SK-N-SH (cell line): ENCODE measurements around the gene TNFSF18. TPM values are rescaled to one million over a fixed set of nuclear protein-coding genes. Genes with fewer than 3 reads are reported as not detected.
A peak's percentile ranks its signal among the peaks of the same experiment; 100 is the strongest.
"Not testable (repeated sequence)": the region's sequence is repeated elsewhere in the genome, so short reads cannot be mapped to it uniquely, and the experiment has no call there.

Experiments used
- CTCF ChIA-PET: fragments of 300-600, 350-600 bp; formaldehyde crosslinking; extraction: SDS; loops from one replicate; lab custom pipeline; 2021; lab: Yijun Ruan, JAX
- POLR2A ChIA-PET: fragments of 350-600 bp; sonication (Branson Sonifier 250); formaldehyde crosslinking; extraction: SDS; loops from one replicate; lab custom pipeline; 2020; ENCODE audit warnings: antibody characterized with exemption, inconsistent platforms; lab: Yijun Ruan, JAX
- DNase-seq: peaks from one replicate; pipeline ENCODE4 v3.0.0; 2012
- H2AFZ ChIP-seq: fragments of 200-600 bp; sonication (generic); 2 replicates; pipeline ENCODE4 v1.8.1; 2016; ENCODE audit warnings: antibody characterized with exemption, mild to moderate bottlenecking, low read depth
- H3F3A ChIP-seq: fragments of 200-600 bp; sonication (generic); replicated peaks from 2 replicates; pipeline ENCODE3; 2016; ENCODE audit warnings: antibody characterized with exemption, mild to moderate bottlenecking; ENCODE audit not compliant: insufficient read depth
- H3K27ac ChIP-seq, 2 experiments: fragments of 200-500 bp in 1 of 2; fragments of 200-600 bp in 1 of 2; sonication (Bioruptor generic) in 1 of 2; sonication (generic), shearing (Covaris generic) in 1 of 2; 2 replicates each; pipeline versions ENCODE4 v1.5.1 to v1.6.1; 2014 to 2016; ENCODE audit warnings: low read depth in 2 of 2, inconsistent platforms in 1 of 2, low read length in 1 of 2, mild to moderate bottlenecking in 1 of 2, mixed read lengths in 1 of 2
- H3K27me3 ChIP-seq: fragments of 200-600 bp; sonication (generic), shearing (Covaris generic); 2 replicates; pipeline ENCODE4 v1.6.1; 2016; ENCODE audit warnings: mixed run types; ENCODE audit not compliant: insufficient read depth
- H3K36me3 ChIP-seq, 2 experiments: fragments of 200-500 bp in 1 of 2; fragments of 200-600 bp in 1 of 2; sonication (Bioruptor generic) in 1 of 2; sonication (generic) in 1 of 2; replicated peaks in 1 of 2; 2 replicates each; pipeline versions ENCODE3 to v1.5.1; 2014 to 2016; ENCODE audit warnings: low read length in 1 of 2, mild to moderate bottlenecking in 1 of 2; ENCODE audit not compliant: insufficient read depth in 2 of 2, control insufficient read depth in 1 of 2
- H3K4me1 ChIP-seq, 2 experiments: fragments of 200-500 bp in 1 of 2; fragments of 200-600 bp in 1 of 2; sonication (Bioruptor generic) in 1 of 2; sonication (generic), shearing (Covaris generic) in 1 of 2; 2 replicates each; pipeline versions ENCODE4 v1.5.1 to v1.6.1; 2014 to 2016; ENCODE audit warnings: low read depth in 1 of 2, low read length in 1 of 2, mixed run types in 1 of 2; ENCODE audit not compliant: insufficient read depth in 2 of 2, control insufficient read depth in 1 of 2
- H3K4me2 ChIP-seq: fragments of 200-600 bp; sonication (generic), shearing (Covaris generic); 2 replicates; pipeline ENCODE4 v1.6.1; 2017; ENCODE audit warnings: mixed run types
- H3K4me3 ChIP-seq, 2 experiments: fragments of 200-500 bp in 1 of 2; fragments of 200-600 bp in 1 of 2; sonication (Bioruptor generic) in 1 of 2; sonication (generic), shearing (Covaris generic) in 1 of 2; 2 replicates each; pipeline versions ENCODE4 v1.5.1 to v1.8.1; 2014 to 2016; ENCODE audit warnings: low read depth in 2 of 2, inconsistent platforms in 1 of 2, low read length in 1 of 2, mild to moderate bottlenecking in 1 of 2, mixed read lengths in 1 of 2, moderate library complexity in 1 of 2
- H3K79me2 ChIP-seq: fragments of 200-600 bp; sonication (generic); 2 replicates; pipeline ENCODE4 v1.8.1; 2017; ENCODE audit warnings: mild to moderate bottlenecking; ENCODE audit not compliant: insufficient read depth
- H3K9ac ChIP-seq: fragments of 200-600 bp; sonication (generic); 2 replicates; pipeline ENCODE4 v1.6.1; 2017; ENCODE audit warnings: mixed run types
- H3K9me2 ChIP-seq: fragments of 200-600 bp; sonication (generic); 2 replicates; pipeline ENCODE4 v1.6.1; 2017; ENCODE audit warnings: mixed run types
- H3K9me3 ChIP-seq: fragments of 200-600 bp; sonication (generic); 2 replicates; pipeline ENCODE4 v1.6.1; 2017; ENCODE audit warnings: mixed run types, mild to moderate bottlenecking, moderate library complexity
- H4K20me1 ChIP-seq: fragments of 200-600 bp; sonication (generic); 2 replicates; pipeline ENCODE4 v1.6.1; 2017; ENCODE audit warnings: mild to moderate bottlenecking, mixed run types; ENCODE audit not compliant: insufficient read depth
- CHD2 ChIP-seq: fragments of 150-350 bp; IDR thresholded peaks from 2 replicates; pipeline ENCODE4 v1.6.1; 2018; ENCODE audit warnings: low read length; ENCODE audit not compliant: partially characterized antibody
- EP300 ChIP-seq, 2 experiments: IDR thresholded peaks; 2 replicates each; pipeline versions ENCODE4 v1.4.0 to v1.6.1; 2012; ENCODE audit warnings: borderline replicate concordance in 1 of 2, low read depth in 1 of 2, low read length in 1 of 2
- EZH2phosphoT487 ChIP-seq: fragments of 200-600 bp; sonication (generic); IDR thresholded peaks from 2 replicates; pipeline ENCODE4 v1.6.1; 2017; ENCODE audit warnings: low read depth, mixed run types, mild to moderate bottlenecking, antibody characterized with exemption, moderate library complexity, borderline replicate concordance
- FOXJ3 ChIP-seq: sonication (generic); formaldehyde crosslinking; IDR thresholded peaks from 2 replicates; pipeline ENCODE4 v1.5.1; 2020; ENCODE audit warnings: mild to moderate bottlenecking, missing genetic modification reagents
- GABPA ChIP-seq: IDR thresholded peaks from 2 replicates; pipeline ENCODE4 v1.4.0; 2012; ENCODE audit warnings: low read depth, mild to moderate bottlenecking
- JUND ChIP-seq: IDR thresholded peaks from 2 replicates; pipeline ENCODE4 v1.4.0; 2012
- NFIC ChIP-seq: IDR thresholded peaks from 2 replicates; pipeline ENCODE4 v1.4.0; 2012; ENCODE audit warnings: borderline replicate concordance
- PBX3 ChIP-seq: IDR thresholded peaks from 2 replicates; pipeline ENCODE4; 2012
- POLR2AphosphoS5 ChIP-seq: IDR thresholded peaks from 2 replicates; pipeline ENCODE4 v1.6.1; 2012; ENCODE audit warnings: low read depth, low read length
- RAD21 ChIP-seq: IDR thresholded peaks from 2 replicates; pipeline ENCODE4 v1.6.1; 2012; ENCODE audit warnings: mild to moderate bottlenecking, low read length
- RCOR1 ChIP-seq: fragments of 150-350 bp; IDR thresholded peaks from 2 replicates; pipeline ENCODE4 v1.6.1; 2017; ENCODE audit warnings: antibody characterized with exemption, low read length
- RXRA ChIP-seq: IDR thresholded peaks from 2 replicates; pipeline ENCODE4 v1.4.0; 2012; ENCODE audit warnings: low read depth, mild to moderate bottlenecking, borderline replicate concordance
- SIN3A ChIP-seq: IDR thresholded peaks from 2 replicates; pipeline ENCODE4 v1.6.1; 2012; ENCODE audit warnings: low read depth, mild to moderate bottlenecking, low read length, moderate library complexity, borderline replicate concordance
- SMC3 ChIP-seq: IDR thresholded peaks from 2 replicates; pipeline ENCODE4 v1.6.1; 2012; ENCODE audit warnings: low read depth, low read length, improper control_type of control experiment
- TAF1 ChIP-seq: IDR thresholded peaks from 2 replicates; pipeline ENCODE4 v1.6.1; 2012; ENCODE audit warnings: low read depth, mild to moderate bottlenecking, low read length, moderate library complexity, borderline replicate concordance
- TCF12 ChIP-seq: IDR thresholded peaks from 2 replicates; pipeline ENCODE4 v1.4.0; 2012
- TEAD4 ChIP-seq: IDR thresholded peaks from 2 replicates; pipeline ENCODE4 v1.4.0; 2012; ENCODE audit warnings: mild to moderate bottlenecking, borderline replicate concordance; ENCODE audit not compliant: insufficient read depth
- YY1 ChIP-seq: IDR thresholded peaks from 2 replicates; pipeline ENCODE4 v1.4.0; 2012; ENCODE audit warnings: low read depth, mild to moderate bottlenecking
- WGBS: methylation state at CpG from one replicate; pipeline ENCODE4 v1.1.6; 2017; ENCODE audit warnings: low lambda C conversion rate; 5-methylcytosine and 5-hydroxymethylcytosine counted together
- polyA plus RNA-seq, 3 experiments: library from polyadenylated mRNA; depleted of rRNA; stranded (reverse); fragments of >200 nt; gene quantifications; 2 replicates each; pipeline ENCODE4 v1.2.3, GENCODE V29; 2012
- TF ChIP-seq, protein P1 (sequence below): IDR thresholded peaks from 2 replicates; pipeline ENCODE4 v1.4.0; 2012; ENCODE audit warnings: low read depth, borderline replicate concordance
- TF ChIP-seq, protein P2 (sequence below): fragments of 150-350 bp; IDR thresholded peaks from 2 replicates; pipeline ENCODE4 v1.6.1; 2017; ENCODE audit warnings: antibody characterized with exemption, low read length, low read depth, borderline replicate concordance
- TF ChIP-seq, protein P3 (sequence below): fragments of 150-350 bp; IDR thresholded peaks from 2 replicates; pipeline ENCODE4 v1.6.1; 2016; ENCODE audit warnings: mild to moderate bottlenecking, low read depth, low read length

The TNFSF18 gene
- polyA plus RNA-seq, 1 of the 3 experiments (the other 2 are of a cell fraction), result 1.2 TPM

DNA sequence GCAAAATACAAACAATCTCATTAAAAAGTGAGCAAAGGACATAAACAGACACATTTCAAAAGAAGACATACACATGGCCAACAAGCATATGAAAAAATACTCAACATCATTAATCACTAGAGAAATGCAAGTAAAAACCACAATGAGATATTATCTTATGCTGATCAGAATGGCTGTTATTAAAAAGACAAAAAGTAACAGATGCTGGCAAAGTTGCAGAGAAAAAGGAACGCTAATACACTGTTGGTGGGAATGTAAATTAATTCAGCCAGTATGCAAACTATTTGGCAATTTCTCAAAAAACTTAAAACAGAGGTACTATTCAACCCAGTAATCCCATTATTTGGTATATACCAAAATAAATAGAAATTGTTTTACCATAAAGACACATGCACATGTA, 32.2 kb upstream of the TNFSF18 start:
- no peaks in the 10 kb centered on the region for H3K9me3 ChIP-seq
- ChIA-PET POLR2A (no interaction called here), CTCF (interaction anchor here (0.6 kb wide), 1 partner anchor 23 kb away, joined by 4 read pairs; no protein-coding TSS in a partner anchor)
- no peak overlapping the region for H3K4me3 ChIP-seq
- no peaks in the 10 kb centered on the region for H3K9me2 ChIP-seq
- no peaks in the 10 kb centered on the region for H4K20me1 ChIP-seq
- TF ChIP-seq EP300 (IDR thresholded peaks at IDR 0.05; ENCODE audit: borderline replicate concordance in 1 of 2, low read depth in 1 of 2, low read length in 1 of 2) (peak in 1 of 2 experiments; percentile 71; a peak in 2 of 4 replicates), RXRA (no peak), JUND (peak; percentile 48; the same call in 1 of the 2 replicates), TCF12 (peak; percentile 77), NFIC (peak; percentile 57; the same call in 1 of the 2 replicates), PBX3 (peak; percentile 65), POLR2AphosphoS5 (no peak), FOXJ3 (CRISPR knock-in tag) (no peak), TEAD4 (peak; percentile 34; the same call in 1 of the 2 replicates)
- H3F3A ChIP-seq, result no peaks in the 10 kb centered on the region
- no peak overlapping the region for H3K27ac ChIP-seq
- H2AFZ ChIP-seq, result no peak overlapping the region
- H3K9ac ChIP-seq, result no peak overlapping the region
- H3K79me2 ChIP-seq, result no peaks in the 10 kb centered on the region
- H3K36me3 ChIP-seq, result no peaks in the 10 kb centered on the region
- no peaks in the 10 kb centered on the region for H3K4me1 ChIP-seq
- 28% methylated on average over 1 of the region's 1 CpG for WGBS
- H3K27me3 ChIP-seq, result no peaks in the 10 kb centered on the region
- no peak for DNase-seq
- no peak overlapping the region for H3K4me2 ChIP-seq

GRCh38 chr1:173074217-173074616, 23.5 kb upstream of the TNFSF18 start:
- H3K36me3 ChIP-seq, H3F3A ChIP-seq, H3K9me3 ChIP-seq, H3K79me2 ChIP-seq, H3K27ac ChIP-seq, H4K20me1 ChIP-seq, POLR2A ChIA-PET, H3K9me2 ChIP-seq, CTCF ChIA-PET, DNase-seq, H3K4me1 ChIP-seq, H3K4me3 ChIP-seq, H3K4me2 ChIP-seq, H2AFZ ChIP-seq, H3K9ac ChIP-seq, H3K27me3 ChIP-seq: not testable (repeated sequence)
- 63% methylated on average over 6 of the region's 6 CpGs for whole genome bisulfite sequencing

DNA sequence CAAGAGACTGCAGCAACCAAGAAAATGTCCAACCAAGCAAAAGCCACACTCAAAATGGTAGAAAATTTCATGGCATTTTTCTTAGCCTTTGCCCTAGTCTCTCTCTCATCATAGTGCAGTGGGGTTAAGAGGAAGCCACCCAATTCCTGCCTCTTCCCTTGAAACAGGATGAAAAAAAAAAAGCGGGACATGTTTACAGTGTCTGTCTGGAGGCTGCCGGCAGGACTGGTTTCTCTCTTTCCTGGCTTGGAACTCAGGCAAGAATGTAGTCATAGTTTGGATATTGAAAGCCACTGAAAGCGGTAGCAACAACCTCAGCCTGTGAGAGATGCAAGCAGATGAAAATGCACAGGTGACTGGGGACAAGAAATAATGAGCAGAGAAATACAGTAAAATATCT, 13.3 kb upstream of the TNFSF18 start:
- H3K36me3 ChIP-seq, result no peaks in the 10 kb centered on the region
- no peaks in the 10 kb centered on the region for H3K27me3 ChIP-seq
- H3K4me1 ChIP-seq, result peaks cover 0 to 4% of the 10 kb centered on the region in 2 experiments; a peak in 2 of 4 replicates
- ChIA-PET POLR2A (no interaction called here), CTCF (no interaction called here)
- 58% methylated on average over 3 of the region's 3 CpGs for WGBS
- no peak overlapping the region for H2AFZ ChIP-seq
- no peak for DNase-seq
- no peaks in the 10 kb centered on the region for H4K20me1 ChIP-seq
- H3K27ac ChIP-seq, result no peak overlapping the region
- H3K9me3 ChIP-seq, result peaks cover 4% of the 10 kb centered on the region; the same call in 1 of the 2 replicates
- H3K9me2 ChIP-seq, result no peaks in the 10 kb centered on the region
- no peak overlapping the region for H3K4me3 ChIP-seq
- no peaks in the 10 kb centered on the region for H3K79me2 ChIP-seq
- H3K9ac ChIP-seq, result no peak overlapping the region
- H3K4me2 ChIP-seq, result no peak overlapping the region
- no peaks in the 10 kb centered on the region for H3F3A ChIP-seq
- TF ChIP-seq EZH2phosphoT487, result no peak
- TF ChIP-seq NFIC, result no peak
- TF ChIP-seq, protein P1, sequence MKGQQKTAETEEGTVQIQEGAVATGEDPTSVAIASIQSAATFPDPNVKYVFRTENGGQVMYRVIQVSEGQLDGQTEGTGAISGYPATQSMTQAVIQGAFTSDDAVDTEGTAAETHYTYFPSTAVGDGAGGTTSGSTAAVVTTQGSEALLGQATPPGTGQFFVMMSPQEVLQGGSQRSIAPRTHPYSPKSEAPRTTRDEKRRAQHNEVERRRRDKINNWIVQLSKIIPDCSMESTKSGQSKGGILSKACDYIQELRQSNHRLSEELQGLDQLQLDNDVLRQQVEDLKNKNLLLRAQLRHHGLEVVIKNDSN, result no peak
- no peak for TF ChIP-seq GABPA
- TF ChIP-seq YY1, result no peak
- TF ChIP-seq RCOR1, result no peak
- no peak for TF ChIP-seq SMC3
- TF ChIP-seq TAF1, result no peak
- TF ChIP-seq TCF12, result no peak
- no peak for TF ChIP-seq RAD21
- TF ChIP-seq, protein P2, sequence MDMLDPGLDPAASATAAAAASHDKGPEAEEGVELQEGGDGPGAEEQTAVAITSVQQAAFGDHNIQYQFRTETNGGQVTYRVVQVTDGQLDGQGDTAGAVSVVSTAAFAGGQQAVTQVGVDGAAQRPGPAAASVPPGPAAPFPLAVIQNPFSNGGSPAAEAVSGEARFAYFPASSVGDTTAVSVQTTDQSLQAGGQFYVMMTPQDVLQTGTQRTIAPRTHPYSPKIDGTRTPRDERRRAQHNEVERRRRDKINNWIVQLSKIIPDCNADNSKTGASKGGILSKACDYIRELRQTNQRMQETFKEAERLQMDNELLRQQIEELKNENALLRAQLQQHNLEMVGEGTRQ, result no peak
- no peak for TF ChIP-seq SIN3A
- TF ChIP-seq CHD2, result no peak
- TF ChIP-seq, protein P3, sequence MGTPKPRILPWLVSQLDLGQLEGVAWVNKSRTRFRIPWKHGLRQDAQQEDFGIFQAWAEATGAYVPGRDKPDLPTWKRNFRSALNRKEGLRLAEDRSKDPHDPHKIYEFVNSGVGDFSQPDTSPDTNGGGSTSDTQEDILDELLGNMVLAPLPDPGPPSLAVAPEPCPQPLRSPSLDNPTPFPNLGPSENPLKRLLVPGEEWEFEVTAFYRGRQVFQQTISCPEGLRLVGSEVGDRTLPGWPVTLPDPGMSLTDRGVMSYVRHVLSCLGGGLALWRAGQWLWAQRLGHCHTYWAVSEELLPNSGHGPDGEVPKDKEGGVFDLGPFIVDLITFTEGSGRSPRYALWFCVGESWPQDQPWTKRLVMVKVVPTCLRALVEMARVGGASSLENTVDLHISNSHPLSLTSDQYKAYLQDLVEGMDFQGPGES, result no peak
